Esophagus muscularis mucosa (tissue), 4 donors: Measurements from ENCODE around the gene AADACL4. TPM values are rescaled to one million over a fixed set of nuclear protein-coding genes. Genes with fewer than 3 reads are reported as not detected.

ENCODE experiments used
- DNase-seq: peaks from one replicate; pipeline ENCODE4 v3.0.0-alpha.2; 2017; ENCODE audit errors: extremely low spot score
- H3K27ac ChIP-seq, 4 donors: fragments of 200-600 bp; sonication (generic); replicated peaks in 1 of 4; 1 replicate in 3 of 4; 2 replicates in 1 of 4; pipeline ENCODE4 v1.5.1; 2016 to 2019; ENCODE audit warnings: mild to moderate bottlenecking in 1 of 4
- H3K27me3 ChIP-seq, 4 donors: fragments of 200-600 bp; sonication (generic); one replicate each; pipeline versions ENCODE4 v1.5.1 to v1.6.0; 2016 to 2019
- H3K36me3 ChIP-seq, 4 donors: fragments of 200-600 bp; sonication (generic); one replicate each; pipeline ENCODE4 v1.5.1; 2016 to 2019
- H3K4me1 ChIP-seq, 4 donors: fragments of 200-600 bp; sonication (generic); one replicate each; pipeline ENCODE4 v1.5.1; 2016 to 2019
- H3K4me3 ChIP-seq, 4 donors: fragments of 200-600 bp; sonication (generic); 1 replicate in 2 of 4; 2 replicates in 2 of 4; pipeline ENCODE4 v1.5.1; 2016 to 2019; ENCODE audit warnings: mild to moderate bottlenecking in 4 of 4, moderate library complexity in 1 of 4
- H3K9me3 ChIP-seq, 4 donors: fragments of 200-600 bp; sonication (generic); 1 replicate in 3 of 4; 2 replicates in 1 of 4; pipeline ENCODE4 v1.5.1; 2016 to 2019
- CTCF ChIP-seq, 3 experiments: fragments of 200-600 bp in 2 of 3; fragments of 450-650 bp in 1 of 3; sonication (generic) in 2 of 3; IDR thresholded peaks; one replicate each; pipeline ENCODE4 v1.5.1; 2017 to 2019; ENCODE audit warnings: antibody characterized with exemption in 3 of 3, mild to moderate bottlenecking in 2 of 3, moderate library complexity in 1 of 3
- EP300 ChIP-seq: sonication (generic); formaldehyde crosslinking; IDR thresholded peaks from one replicate; pipeline ENCODE4 v1.6.1; 2017; ENCODE audit warnings: antibody characterized with exemption
- POLR2A ChIP-seq: fragments of 450-650 bp; IDR thresholded peaks from one replicate; pipeline ENCODE4 v1.6.1; 2017; ENCODE audit warnings: antibody characterized with exemption, moderate library complexity, mild to moderate bottlenecking, low read depth
- POLR2AphosphoS5 ChIP-seq, 2 donors: sonication (generic); formaldehyde crosslinking; IDR thresholded peaks; one replicate each; pipeline ENCODE4 v1.6.1; 2017; ENCODE audit warnings: antibody characterized with exemption in 2 of 2
- WGBS: methylation state at CpG from one replicate; pipeline ENCODE4 v1.1.5; 2018; 5-methylcytosine and 5-hydroxymethylcytosine counted together
- intact Hi-C: fragments of 100-400 bp; cut with DNase I; formaldehyde crosslinking; loops from one replicate; pipeline ENCODE4 v1.15.1; 2023
- total RNA-seq, 4 donors: library from RNA; depleted of rRNA; stranded (reverse); fragments of >200 nt; gene quantifications; one replicate each; pipeline versions ENCODE4 v1.1.0 to v1.2.1, GENCODE V29; 2016

AADACL4 gene
- total RNA-seq, 4 donors from 2014 or later: not detected

DNA sequence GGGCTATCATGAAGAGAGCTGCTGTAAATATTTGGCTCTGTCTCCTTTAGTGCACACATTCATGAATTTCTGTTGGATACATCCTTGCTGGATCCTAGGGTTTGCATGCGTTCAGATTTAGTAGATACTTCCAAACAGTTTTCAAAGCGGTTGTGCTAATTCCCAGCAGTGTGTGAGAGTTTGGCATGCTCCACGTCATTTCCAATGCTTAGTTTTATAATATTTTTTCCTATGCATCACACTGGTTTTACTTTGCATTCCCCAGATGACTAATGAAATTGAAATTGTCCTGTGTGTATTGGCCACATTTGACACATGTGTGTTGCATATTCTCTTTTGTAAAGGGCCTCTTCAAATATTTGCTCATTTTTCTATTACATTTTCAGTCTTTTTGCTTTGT, 53.5 kb downstream of the AADACL4 start:
- WGBS: 61% methylated on average over 3 of the region's 3 CpGs
- intact Hi-C loops: no loop called here
- TF ChIP-seq POLR2AphosphoS5 (IDR thresholded peaks at IDR 0.05) (no peak), EP300 (no peak), POLR2A (no peak), CTCF (IDR thresholded peaks at IDR 0.05) (no peak)
- H3K4me3 ChIP-seq: no peak overlapping the region
- peaks cover 0 to 6% (median 0%) of the 10 kb centered on the region in 4 donors for H3K9me3 ChIP-seq
- no peak overlapping the region for H3K27ac ChIP-seq
- no peaks in the 10 kb centered on the region for H3K36me3 ChIP-seq
- no peaks in the 10 kb centered on the region for H3K4me1 ChIP-seq
- H3K27me3 ChIP-seq: no peaks in the 10 kb centered on the region
- DNase-seq: no peak

- Histone ChIP-seq H3K4me3 (no peak overlapping the region), H3K4me1 (no peaks in the 10 kb centered on the region), H3K9me3 (peaks cover 0 to 24% (median 17%) of the 10 kb centered on the region in 4 donors), H3K27ac (no peak overlapping the region), H3K27me3 (no peaks in the 10 kb centered on the region), H3K36me3 (no peaks in the 10 kb centered on the region)
- DNase-seq: no peak
- intact Hi-C loops: no loop called here
- WGBS: 70% methylated on average over 6 of the region's 6 CpGs
- no peak for TF ChIP-seq EP300
- no peak for TF ChIP-seq POLR2A
- TF ChIP-seq POLR2AphosphoS5 (IDR thresholded peaks at IDR 0.05): no peak
- no peak for TF ChIP-seq CTCF (IDR thresholded peaks at IDR 0.05)
Observed at GRCh38 chr1:12703821-12704451, 60.1 kb downstream of the AADACL4 start.

DNA sequence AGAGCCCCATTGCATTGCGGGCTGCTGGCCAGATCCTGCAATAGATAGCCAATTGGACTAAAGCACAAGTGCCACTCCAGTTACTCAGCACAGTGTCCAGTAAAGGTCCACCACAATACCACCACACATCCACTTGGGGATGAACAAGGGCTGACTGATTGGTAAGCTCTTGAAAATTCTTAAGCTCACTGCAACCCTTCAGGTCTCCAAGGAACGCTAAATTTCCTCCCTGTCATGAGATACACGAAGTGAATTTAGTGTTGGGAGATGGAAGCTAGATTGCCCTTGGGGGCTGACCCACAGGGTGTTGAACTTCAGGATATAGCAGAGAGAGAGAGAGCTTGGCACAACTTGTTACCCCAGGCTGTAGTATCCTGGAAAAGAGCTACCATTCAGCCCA, 62.2 kb downstream of the AADACL4 start:
- WGBS: 74% methylated on average over 3 of the region's 3 CpGs
- no peak for TF ChIP-seq CTCF (IDR thresholded peaks at IDR 0.05)
- no peak for TF ChIP-seq POLR2AphosphoS5 (IDR thresholded peaks at IDR 0.05)
- no peak for TF ChIP-seq POLR2A
- no peak for TF ChIP-seq EP300
- Histone ChIP-seq H3K4me3 (no peak overlapping the region), H3K36me3 (no peaks in the 10 kb centered on the region), H3K27ac (no peak overlapping the region), H3K4me1 (no peaks in the 10 kb centered on the region), H3K9me3 (peaks cover 0 to 24% (median 14%) of the 10 kb centered on the region in 4 donors), H3K27me3 (no peaks in the 10 kb centered on the region)
- intact Hi-C loops: no loop called here
- no peak for DNase-seq

- WGBS: 70% methylated on average over 4 of the region's 4 CpGs
- H3K27ac ChIP-seq: no peak overlapping the region
- H3K4me3 ChIP-seq: no peak overlapping the region
- H3K27me3 ChIP-seq: no peaks in the 10 kb centered on the region
- intact Hi-C loops: no loop called here
- peaks cover 0 to 16% (median 7%) of the 10 kb centered on the region in 4 donors for H3K9me3 ChIP-seq
- TF ChIP-seq POLR2AphosphoS5 (IDR thresholded peaks at IDR 0.05) (no peak), POLR2A (no peak), CTCF (IDR thresholded peaks at IDR 0.05) (no peak), EP300 (no peak)
- H3K36me3 ChIP-seq: no peaks in the 10 kb centered on the region
- H3K4me1 ChIP-seq: no peaks in the 10 kb centered on the region
- DNase-seq: no peak
Observed at GRCh38 chr1:12708396-12709090, 64.7 kb downstream of the AADACL4 start.
